Middle frontal gyrus (tissue), 1 donor: ENCODE results near the gene ANXA4.

Experiments used
- DNase-seq: peaks from one replicate; pipeline ENCODE4 v3.0.0-alpha.2; 2015; ENCODE audit warnings: low spot score; ENCODE audit errors: extremely low spot score

The ANXA4 gene

DNA sequence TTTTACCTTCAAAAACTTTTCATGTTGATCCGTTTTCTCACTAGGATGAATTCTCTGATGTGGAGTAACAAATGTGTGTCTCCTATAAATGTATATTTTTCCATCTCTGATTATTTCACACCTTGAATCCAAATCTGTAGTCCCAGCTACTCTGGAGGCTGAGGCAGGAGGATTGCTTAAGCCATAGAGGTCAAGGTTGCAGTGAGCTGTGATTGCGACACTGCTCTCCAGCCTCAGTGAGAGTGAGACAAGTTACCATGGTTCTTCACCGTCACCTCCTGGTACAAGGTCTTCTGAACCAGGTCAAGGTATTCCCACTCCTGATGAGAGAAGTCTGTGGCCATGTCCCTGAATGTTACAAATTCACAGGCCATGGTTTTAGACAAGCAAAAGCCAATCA is 102.6 kb downstream of the ANXA4 start:
- no peak for DNase-seq

DNA sequence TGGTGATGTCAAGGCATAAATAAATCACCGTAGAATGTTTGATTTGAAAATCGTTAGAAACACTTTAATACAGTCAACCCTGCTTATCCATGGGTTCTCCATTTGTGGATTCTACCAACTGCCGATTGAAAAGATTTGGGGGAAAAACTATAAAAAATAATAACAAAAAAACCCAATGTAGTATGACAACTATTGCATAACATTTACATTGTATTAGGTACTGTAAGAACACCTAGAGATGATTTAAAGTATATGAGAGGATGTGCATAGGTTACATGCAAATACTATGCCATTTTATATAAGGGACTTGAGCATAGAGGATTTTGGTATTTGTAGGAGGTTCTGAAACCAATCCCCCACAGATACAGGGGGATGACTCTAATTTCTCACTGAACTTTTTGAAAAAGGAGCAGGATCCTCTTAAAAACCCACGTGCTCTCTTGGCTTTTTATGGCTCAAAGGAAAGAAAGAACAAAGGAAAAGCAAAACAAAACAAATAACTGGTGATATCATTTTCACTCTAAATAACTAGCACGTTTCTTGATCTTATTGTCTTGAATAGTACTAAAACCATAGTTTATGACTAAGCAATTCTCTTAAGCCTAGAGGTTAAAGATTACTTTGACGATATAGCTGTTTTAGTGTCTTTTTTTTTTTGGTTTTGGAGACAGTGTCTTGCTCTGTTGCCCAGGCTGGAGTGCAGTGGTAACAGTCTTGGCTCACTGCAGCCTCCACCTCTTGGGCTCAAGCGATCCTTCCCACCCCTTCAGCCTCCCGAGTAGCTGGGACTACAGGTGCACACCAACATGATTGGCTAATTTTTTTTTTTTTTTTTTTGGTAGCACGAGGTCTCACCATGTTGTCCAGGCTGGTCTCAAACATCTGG is 104.5 kb downstream of the ANXA4 start:
- DNase-seq = no peak

DNA sequence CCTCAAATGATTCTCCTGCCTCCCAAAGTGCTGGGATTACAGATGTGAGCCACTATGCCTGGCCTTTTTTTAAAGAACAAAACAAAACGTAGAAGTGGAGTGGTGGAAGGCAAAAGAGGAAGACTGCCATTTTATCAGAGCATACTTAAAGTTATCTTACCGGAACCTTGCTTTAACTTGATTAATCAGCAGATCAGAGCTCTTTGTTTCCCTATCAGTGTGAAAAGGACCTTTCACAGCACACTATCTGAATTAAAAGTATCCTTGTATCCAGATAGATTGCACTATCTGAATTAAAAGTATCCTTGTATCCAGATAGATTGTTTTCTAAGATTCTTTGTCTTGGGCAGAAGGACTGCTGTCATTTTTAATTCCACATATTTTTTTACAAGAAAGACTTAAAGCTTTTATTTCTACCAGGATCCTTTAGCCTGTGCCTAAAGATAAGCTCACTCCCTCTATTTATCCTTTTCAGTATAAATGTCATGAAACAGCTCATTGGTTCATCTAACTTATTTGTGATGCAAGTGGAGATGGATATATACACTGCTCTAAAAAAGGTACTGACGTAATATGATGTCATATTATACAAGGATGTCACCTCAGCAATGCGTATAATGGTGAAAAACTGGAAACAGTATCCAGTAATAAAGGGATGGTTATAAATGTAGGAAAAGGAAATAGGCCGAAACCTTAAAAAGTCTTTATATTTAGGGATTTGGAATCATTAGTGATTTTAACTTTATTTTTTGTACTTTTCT is 105.3 kb downstream of the ANXA4 start:
- no peak for DNase-seq

DNA sequence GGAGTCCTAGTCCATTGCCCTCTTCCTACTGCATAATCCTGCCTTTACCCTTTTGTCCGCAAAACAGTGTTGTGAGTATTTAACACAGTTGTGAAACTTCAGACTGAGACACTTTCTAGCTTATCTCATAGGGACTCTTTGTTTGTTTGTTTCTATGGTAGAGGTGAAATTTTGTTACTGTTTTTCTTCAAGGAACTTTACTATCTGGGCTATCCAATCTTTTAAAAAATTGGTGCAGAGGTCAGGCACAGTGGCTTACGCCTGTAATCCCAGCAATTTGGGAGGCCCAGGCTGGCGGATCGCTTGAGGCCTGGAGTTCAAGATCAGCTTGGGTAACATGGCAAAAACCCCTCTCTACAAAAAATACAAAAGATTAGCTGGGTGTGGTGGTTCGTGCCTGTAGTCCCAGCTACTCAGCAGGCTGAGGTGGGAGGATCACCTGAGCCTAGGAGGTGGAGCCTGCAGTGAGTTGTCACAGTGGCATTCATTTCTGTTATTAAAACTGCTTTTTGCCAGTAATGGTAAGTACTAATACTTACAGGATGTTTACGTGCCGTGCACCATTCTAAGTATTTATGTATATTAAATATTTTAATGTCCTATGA is 106.4 kb downstream of the ANXA4 start:
- DNase-seq = no peak

DNA sequence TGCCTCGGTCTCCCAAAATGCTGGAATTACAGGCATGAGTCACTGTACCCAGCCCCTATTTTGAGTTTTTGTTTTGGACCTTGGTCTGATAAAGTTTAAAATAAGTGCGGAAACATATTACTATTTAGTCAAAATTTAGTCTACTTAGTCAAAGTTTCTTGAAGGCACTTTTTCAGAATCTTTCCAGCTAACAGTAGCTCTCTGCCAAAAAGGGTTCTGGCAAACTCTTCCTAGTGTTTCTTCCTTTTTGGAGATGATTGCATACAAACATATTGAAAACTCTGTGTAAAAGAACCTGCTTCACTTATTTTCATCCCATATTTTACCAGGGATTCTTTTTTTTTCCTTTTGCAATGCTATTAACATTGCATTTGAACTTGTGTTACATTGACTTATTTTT is 116.3 kb downstream of the ANXA4 start:
- DNase-seq = no peak

DNA sequence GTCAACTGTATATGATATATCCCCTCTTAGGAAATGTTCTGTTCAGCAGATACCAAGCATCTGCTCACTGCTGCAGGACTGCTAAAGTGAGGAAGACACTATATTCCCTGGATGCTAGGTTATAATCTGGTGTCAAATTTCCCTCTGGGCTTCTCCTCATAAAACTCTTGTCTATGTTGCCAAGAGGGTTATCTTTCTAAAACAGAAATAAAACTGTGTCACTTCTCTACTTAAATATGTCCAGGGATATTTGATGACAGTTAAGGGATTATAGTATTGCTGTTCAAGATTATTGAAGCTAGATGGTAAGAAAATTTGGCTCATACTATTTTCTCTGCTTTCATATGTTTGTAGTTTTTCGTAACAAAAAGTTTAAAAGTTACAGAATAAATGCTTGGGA is 121.4 kb downstream of the ANXA4 start:
- no peak for DNase-seq
